ENCODE results near the gene MAD1L1.

DNA sequence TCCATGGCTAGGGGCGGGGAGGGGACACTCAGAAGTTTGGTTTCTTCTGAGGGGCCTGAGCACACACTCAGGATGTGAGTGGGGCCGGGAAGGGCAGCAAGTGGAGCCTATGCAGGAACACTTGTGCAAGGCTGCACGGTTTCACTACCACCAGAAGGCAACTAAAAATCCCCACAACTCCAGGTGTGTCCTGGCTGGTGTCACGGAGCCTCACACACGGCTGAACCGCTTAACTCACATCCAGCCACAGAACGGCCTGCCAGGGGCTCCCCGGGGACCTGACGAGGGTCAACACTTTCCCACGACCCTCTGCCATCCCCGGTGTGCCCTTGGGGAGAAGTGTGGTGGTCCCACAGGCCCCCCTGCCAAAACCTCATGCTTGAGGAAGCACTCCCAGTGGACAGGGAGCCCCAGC is 388.8 kb downstream of the MAD1L1 start:
- no peak for TF ChIP-seq TAF1 (IDR thresholded peaks at IDR 0.05; ENCODE audit: borderline replicate concordance, low read depth, low read length)
- no peak for TF ChIP-seq POLR2A (IDR thresholded peaks at IDR 0.05; ENCODE audit: low read depth, low read length)
